AG08395 (cell line): ENCODE measurements around the gene SLC66A3.

Experiments
- DNase-seq: peaks from one replicate; pipeline ENCODE4 v3.0.0; 2012; ENCODE audit warnings: mixed read lengths, low spot score

The SLC66A3 gene

DNA sequence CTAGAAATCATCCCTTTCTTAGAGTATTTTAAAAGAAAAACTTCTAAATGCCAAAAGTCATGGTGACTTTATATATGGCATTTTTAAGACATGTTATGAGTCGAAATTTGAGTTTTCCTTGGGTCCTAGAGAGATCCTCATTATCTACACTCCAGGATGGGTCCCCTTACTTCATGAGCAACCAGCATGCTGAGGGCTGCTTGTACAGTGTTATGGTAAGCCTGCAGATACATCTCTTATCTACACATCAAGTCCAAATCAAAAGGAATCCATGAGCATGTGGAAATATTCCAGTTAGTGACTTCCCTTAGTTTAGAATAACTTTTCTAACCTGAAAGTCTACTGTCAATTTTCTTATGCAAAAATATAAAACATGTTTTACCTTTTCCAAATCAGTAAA lies 58.7 kb downstream of the SLC66A3 start:
- DNase-seq: no peak

DNA sequence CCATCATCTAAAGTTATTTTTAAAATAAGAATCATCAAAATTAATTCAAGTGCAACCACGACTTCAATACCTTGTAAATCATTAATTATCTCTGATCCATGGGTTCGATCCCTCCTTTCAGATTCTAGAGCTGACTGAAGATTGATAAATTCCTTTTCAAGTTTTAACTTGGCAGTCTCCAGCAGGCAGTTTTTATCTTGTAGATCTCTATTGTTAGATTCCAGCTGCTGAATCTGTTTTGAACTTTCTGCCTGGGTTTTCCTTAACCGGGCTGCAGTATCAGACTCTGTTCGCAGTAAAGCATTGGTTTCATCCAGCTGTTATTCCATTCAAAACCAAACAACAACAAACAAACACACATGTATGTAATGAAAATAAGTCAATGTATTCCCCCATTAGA lies 59.5 kb downstream of the SLC66A3 start:
- DNase-seq: no peak

DNA sequence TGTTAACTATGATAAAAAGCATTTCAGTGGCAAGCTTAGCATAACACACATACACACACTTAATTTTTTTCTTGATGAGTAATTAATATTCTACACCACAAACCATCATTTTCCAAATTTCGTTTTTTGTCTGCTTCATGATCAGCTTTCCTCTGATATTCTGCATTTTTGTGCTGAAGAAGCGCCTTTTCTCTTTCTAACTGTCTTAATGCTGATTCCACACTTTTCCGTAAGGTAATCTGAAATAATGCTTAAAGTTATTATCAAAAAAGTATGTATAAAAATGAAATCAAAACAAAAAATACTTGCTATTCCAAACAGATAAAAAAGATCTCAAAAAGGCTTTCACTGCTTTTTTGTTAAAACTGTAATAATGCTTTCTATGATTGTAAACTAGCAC lies 60.1 kb downstream of the SLC66A3 start:
- DNase-seq: no peak

DNA sequence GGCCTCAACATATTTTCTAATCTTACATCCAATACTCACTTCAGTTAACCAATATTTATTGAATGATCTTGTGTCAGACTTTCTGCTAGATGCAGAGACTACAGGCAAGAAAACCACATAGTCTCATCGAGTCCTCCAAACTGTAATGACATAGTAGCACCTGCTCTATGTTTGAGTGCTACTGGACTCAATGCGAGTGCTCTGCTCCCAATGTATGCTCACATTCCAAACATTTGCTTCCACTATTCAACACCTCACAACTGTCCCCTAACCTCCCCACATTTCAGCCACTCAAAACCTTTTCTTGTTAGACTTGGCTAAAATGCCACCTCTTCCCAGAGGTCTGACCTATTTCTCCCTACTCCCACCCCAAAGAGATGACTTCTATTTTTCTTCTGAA lies 65.2 kb downstream of the SLC66A3 start:
- no peak for DNase-seq

DNA sequence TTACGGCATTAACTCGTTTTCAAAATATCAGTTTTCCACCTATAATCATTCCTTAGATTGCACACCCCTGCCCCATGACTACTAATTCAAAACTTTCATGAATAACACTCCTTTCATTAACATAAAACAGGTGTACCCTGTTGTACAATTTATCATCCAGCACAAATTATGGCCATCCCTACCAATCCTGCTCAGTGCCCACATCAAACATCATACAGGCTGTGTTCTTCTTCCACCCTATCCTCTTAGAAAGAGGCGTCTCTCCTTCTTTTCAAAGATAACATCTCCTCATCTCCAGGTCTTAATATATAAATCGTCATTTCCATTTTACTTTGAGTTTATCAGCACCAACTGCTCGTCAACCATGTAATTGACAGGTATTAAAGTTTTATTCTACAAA lies 67.6 kb downstream of the SLC66A3 start:
- no peak for DNase-seq

DNA sequence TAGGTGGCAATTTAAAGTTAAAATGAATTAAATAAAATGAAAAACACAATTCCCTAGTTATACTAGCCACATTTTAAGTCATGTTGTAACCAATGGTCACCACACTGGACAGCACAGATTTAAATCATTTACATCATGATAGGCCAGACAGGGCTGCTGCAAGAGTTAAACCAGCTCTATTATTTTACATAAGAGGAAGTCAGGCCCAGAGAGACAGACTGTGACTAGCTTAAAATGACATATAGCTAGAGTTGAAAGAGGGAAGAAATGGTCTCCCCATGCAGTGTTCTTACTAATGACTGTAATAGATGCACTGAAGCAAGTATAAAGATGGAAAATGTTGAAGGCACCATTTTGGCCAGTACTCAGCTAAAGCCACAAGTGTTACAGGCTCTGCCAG lies 69.6 kb downstream of the SLC66A3 start:
- DNase-seq: no peak

DNA sequence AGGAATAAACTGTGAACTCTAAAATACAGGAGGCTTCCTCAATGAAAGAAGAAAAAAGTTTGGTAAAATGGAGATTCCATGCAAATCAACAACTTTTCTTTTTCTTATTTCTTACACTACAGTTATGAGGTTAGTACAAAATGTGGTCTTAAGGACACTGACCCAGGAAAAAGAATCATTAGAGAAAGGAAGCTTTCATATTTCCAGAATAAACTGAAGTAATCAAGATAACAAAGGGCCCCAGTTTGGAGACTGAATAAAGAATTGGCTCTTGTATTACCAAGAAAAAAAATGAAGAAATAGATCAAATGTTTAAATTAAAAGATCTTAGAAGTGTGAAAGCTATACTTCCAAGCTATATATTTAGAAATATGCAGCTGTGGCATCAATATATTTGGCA lies 72.3 kb downstream of the SLC66A3 start:
- DNase-seq: no peak
